GM19025 (cell line): ENCODE results near the gene RBM33.
"Not testable (repeated sequence)": the region's sequence is repeated elsewhere in the genome, so short reads cannot be mapped to it uniquely, and the experiment has no call there.

Experiments used
- ATAC-seq: cut with Tn5 transposase; IDR thresholded peaks from one replicate; pipeline ENCODE4 v1.9.1; 2021; ENCODE audit warnings: mild to moderate bottlenecking, low read depth, moderate library complexity; ENCODE audit not compliant: unreplicated experiment

Gene RBM33

DNA sequence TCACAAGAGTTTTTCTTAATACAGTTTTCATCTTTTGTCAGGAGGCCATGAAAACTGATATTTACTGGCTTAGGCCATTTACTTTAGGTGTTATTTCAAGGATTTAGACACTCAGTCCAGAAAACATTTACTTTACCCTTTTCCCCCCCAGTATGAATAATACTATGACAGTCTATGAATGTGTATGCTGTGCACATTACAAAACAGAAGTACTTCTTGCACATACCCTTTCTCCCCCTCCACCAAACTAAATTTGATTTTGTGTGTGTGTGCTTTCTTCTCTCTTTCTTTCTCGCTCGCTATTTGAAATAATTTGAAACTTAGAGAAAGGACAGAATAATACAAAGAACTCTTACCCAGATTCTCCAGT, 41.3 kb downstream of the RBM33 start:
- ATAC-seq = no peak

DNA sequence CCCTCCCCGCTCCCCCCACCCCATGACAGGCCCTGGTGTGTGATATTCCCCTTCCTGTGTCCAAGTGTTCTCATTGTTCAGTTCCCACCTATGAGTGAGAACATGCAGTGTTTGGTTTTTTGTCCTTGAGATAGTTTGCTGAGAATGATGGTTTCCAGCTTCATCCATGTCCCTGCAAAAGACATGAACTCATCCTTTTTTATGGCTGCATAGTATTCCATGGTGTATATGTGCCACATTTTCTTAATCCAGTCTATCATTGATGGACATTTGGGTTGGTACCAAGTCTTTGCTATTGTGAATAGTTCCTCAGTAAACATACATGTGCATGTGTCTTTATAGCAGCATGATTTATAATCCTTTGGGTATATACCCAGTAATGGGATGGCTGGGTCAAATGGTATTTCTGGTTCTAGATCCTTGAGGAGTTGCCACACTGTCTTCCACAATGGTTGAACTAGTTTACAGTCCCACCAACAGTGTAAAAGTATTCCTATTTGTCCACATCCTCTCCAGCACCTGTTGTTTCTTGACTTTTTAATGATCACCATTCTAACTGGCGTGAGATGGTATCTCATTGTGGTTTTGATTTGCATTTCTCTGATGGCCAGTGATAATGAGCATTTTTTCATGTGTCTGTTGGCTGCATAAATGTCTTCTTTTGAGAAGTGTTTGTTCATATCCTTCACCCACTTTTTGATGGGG, 42.3 kb downstream of the RBM33 start:
- ATAC-seq = not testable (repeated sequence)

DNA sequence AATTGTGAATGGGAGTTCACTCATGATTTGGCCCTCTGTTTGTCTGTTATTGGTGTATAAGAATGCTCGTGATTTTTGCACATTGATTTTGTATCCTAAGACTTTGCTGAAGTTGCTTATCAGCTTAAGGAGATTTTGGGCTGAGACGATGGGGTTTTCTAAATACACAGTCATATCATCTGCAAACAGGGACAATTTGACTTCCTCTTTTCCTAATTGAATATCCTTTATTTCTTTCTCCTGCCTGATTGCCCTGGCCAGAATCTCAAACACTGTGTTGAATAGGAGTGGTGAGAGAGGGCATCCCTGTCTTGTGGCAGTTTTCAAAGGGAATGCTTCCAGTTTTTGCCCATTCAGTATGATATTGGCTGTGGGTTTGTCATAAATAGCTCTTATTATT, 43.8 kb downstream of the RBM33 start:
- ATAC-seq = not testable (repeated sequence)

DNA sequence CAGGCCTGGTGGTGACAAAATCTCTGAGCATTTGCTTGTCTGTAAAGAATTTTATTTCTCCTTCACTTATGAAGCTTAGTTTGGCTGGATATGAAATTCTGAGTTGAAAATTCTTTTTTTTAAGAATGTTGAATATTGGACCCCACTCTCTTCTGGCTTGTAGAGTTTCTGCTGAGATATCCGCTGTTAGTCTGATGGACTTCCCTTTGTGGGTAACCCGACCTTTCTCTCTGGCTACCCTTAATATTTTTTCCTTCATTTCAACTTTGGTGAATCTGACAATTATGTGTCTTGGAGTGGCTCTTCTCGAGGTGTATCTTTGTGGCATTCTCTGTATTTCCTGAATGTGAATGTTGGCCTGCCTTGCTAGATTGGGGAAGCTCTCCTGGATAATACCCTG, 46.2 kb downstream of the RBM33 start:
- not testable (repeated sequence) for ATAC-seq

DNA sequence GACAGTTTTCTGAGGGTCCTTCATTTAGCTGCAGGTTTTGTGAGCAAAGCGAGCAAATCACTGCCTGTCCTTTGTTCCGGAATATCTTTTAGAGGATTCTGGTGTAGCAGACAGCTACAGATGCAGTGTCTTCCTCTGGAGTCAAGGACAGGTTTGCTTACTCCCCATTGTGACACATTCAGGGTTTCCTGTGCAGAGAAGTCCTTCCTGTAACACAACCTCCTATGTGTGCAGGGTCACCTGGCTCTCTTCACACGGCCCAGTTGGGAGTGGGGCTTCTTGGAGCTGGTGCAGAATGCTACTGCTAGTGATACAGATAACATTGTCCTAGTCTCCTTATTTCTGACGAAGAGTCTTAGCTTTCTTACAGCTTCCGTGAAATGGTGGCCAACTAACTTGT, 47.9 kb downstream of the RBM33 start:
- no peak for ATAC-seq

DNA sequence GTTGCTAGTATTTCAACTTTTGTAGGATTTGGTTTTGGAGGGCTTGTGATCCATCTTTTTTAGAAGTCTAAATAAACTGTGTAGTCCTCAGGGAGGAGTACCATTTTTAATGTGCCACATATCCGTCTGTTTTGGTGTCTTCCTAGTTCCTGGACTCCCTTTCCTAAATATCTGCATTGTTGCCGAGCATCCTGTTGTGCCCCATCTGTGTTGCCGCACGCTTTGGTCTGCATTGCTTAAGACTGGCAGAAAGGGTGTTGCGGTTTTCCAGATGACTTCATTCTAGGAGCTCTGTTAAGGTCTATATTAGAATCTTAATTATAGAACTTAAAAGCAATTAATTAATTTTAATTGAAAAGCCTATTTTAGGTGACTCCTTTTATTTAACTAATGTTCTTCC, 49.4 kb downstream of the RBM33 start:
- ATAC-seq = no peak

DNA sequence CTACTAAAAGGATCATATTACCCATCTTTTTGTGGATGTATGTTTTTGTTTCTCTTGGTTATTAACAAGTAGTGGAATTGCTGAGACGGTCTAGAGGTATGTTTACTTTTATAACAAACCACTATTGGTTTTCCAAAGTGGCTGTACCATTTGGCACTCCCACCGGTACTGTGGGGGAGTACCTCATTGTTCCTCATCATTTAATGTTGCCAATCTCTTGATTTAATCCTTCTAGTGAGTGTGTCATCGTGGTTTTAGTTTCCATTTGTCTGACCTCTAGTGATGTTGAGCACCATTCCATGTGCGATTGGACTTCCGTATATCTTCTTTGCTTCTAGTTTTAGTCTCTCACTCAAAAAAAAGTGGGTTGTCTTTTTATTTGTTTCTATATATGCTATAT, 50.4 kb downstream of the RBM33 start:
- ATAC-seq = no peak

DNA sequence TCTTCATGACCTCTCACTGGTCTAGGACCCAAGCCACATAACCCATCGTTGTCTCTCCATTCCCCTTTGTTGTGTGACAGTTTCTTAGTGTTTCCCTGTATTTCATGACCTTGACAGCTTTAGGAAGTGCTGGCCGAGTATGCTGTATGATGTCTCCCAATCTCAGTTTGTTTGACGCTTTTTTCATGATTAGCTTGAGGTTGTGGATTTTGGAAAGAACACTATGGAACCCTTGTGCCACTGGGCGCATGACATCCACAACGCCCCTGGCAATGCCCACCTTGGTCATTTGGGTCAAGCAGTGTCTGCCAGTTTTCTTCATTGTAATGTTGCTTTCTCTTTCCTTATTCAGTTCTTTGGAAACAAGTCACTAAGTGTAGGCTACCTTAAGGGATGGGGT, 52.3 kb downstream of the RBM33 start:
- no peak for ATAC-seq

DNA sequence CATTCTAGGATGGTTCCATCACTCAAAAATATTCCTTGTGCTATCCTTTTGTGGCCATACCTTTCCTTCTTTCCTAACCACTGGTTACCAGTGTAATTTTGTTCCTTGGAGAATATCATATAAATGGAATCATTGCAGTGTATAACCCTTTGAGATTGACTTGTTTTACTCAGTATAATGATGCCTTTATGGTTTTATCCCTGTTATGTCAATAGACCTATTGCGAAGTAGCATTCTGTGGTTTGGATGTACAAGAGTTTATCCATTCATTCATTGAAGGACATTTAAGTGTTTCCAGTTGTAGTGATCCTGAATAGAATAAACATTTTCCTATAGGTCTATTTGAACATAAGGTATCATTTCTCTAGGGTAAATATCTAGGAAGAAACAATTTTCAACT, 54.2 kb downstream of the RBM33 start:
- ATAC-seq = no peak

DNA sequence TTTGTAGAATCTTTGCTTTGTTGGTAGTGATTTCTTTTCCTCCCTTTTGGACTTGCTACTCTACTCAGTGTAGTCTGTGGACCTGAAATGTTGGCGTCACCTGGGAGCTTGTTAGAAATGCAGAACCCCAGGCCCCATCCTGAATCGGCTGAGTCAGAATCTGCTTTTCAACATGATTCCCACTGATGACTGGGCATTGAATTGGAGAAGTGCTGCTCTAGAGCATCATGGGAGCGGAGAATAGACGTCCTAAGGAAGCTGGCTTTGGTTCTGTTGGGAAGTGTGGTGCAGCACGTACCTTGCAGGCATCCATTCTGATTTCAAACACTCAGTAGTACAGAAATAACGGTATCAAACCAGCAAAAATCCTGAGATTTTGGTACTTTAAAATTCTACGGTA, 54.7 kb downstream of the RBM33 start:
- no peak for ATAC-seq

DNA sequence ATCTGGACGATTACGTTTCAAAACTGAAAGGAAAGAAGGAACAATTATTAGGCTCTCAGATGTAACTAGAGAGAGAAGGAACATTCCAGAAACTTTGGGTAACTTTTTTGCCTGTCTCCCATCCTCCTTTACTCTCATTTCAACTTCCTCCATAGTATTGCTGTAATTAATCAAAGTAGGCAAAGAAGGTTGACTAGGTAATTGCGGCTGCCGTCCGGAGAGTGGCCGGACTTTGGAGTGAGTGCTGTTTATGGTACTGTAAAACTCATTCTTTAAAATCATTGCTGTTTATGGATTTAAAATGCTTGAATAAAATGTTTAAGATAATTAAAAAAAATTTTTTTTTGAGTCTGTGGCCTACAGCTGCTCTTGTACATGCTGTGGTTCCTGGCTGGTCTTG, 56.4 kb downstream of the RBM33 start:
- no peak for ATAC-seq

DNA sequence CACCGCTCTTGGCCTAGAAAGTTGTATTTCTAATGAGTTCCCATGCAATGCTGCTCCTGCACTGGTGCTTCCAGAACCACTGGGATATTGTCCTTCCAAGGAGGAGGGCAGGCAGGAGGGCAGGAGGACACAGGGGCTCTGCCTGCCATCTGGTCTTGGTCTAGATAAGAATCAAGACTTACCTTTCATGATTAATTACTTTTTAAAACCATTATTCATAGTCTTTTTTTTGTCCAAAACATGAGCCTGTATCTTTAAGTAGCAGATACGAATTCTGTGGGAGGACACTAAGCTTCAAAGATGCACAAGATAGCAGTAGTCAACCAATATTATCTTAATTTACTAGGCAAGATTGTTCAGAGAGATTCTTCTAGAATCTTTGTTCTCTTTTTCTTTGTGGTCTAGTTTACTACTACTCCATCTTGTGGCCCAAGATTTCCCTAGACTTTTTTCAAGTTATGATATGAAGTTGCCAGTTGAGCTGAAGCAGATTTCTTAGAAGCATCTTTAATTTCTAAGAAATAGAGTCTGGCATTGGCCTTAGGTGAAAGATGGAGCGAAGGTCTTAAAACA, 57.6 kb downstream of the RBM33 start:
- ATAC-seq = no peak

DNA sequence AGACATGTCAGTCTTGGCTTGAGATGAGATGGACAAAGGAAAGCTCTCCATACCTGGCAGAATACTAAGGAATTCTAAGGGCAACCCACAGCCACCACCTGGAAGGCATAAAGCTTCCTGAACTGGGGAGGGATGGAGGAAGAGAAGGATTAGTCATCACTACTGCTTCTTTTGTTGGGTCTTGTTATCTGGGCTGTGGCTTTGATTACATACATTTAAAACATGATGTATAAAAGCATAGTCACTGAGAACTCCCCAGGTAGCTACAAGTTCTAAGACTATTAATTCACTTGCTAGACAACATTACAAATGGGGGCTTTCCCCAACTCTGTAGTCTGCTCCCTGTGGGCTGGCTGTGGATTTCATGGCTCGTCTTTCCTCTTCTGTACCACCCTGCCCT, 58.2 kb downstream of the RBM33 start:
- ATAC-seq = no peak

DNA sequence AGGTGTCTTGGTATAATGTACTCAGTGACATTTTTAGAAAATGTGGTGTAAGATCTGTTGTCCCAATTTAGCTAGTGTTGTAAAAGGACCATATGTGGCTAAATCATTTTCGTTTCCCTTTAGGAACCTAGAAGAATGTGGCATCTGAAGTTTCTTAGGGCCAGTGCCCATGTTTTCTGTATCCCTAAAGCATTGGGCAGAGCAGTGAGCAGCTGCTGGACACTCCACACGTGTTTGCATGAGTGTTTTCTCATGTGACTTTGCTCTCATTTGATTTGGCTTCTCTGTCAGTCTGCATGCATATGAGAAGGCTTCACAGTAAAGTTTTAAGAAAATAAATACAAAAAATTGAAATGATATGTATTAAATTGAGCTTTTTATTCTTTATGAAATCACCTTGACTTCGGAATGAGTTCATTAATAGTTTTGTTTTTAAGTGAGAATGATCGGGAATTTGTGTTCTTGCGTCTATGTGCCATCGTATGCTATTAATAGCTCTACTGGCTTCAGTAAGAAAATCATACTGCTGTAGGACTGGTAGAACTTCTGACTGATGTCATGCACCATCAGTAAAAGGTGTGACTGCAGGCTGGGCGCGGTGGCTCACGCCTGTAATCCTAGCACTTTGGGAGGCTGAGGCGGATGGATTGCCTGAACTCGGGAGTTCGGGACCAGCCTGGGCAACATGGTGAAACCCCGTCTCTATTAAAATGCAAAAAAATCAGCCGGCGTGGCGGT, 61.3 kb downstream of the RBM33 start:
- no peak for ATAC-seq

DNA sequence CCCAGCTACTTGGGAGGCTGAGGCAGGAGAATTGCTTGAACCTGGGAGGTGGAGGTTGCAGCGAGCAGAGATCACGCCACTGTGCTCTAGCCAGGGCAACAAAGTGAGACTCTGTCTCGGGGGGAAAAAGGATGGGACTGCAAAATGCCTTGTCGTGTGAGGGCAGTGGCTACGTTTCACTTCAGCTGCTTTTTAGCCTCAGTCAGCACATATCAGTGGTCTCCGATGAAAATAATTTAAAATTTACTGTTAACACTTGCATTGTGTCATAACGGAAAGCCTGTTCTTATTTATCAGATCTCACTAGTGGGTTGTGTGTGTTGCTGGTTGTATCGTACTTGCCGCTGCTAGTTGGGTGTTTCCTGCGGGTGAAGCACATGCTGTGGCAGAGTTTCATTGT, 61.9 kb downstream of the RBM33 start:
- no peak for ATAC-seq

DNA sequence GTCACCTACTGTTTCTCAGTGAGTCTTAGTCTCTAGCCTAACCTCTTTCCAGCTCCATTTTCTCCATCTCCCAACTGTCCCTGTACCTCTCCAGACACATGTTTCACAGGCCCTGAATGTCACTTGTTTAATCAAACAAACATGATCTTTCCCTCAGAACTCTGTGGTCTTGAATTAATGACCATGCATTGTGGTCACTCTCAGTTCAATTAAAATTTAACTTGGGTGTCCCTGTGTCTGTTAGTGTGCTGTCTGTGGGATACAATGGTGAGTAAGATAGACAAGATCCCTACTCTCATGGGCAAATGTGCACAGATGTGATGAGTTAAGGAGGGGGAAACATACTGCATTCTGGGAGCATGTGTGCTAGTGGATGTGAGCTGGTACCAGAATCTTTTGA, 65.0 kb downstream of the RBM33 start:
- peak; percentile 42 for ATAC-seq

DNA sequence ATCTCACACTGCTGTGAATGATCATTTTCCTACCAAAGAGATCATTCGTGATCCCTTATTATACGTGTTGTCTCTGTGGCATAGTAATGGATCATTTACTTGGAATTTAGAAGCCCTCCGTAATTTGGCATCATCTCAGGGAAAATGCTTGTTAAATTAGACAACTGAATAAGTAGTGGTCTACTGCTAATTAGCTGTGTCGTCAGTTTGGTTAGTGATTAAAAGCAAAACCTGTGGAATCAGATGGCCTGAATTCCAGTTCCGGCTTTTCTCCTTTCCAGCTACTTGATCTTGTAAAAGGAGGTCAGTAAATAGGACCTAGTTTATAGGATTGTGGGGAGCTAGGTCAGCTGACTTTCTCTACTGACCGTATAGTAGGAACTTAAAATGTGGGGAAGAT, 65.6 kb downstream of the RBM33 start:
- ATAC-seq = no peak

DNA sequence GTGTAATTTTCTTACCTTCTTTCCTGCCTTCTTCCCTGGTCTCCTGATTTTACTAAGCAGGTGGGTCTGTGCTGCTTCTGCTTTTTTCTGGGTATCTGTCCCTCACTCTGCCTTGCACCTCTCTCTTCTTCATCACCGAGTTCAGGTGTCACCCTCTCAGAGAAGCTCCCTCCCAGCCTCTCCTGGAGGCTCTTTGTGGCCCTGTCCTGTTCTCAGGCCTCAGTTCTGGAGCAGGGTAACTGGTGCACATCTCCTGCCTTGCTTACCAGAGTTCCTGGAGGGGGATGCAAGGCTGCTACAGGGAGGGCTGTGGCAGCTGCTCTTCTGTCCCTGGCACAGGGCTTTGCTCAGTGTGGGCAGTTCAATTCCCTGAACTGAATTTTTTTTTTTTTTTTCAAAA, 66.1 kb downstream of the RBM33 start:
- no peak for ATAC-seq

DNA sequence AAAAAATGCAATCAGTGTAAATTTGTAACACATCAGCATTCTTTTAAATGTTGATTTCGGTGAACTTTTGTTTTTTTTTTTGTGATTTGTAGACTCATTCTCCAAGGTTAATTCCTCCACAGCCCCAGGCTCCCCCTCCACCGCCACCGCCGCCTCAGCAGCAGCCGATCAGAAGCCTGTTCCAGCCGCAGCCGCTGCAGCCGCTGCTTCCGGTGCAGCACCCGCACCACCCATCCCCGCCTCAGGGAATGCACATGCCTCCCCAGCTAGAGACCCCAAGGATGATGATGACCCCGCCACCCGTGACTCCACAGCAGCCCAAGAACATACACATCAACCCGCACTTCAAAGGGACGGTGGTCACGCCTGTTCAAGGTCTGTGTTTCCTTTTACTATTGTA, 66.6 kb downstream of the RBM33 start:
- no peak for ATAC-seq

DNA sequence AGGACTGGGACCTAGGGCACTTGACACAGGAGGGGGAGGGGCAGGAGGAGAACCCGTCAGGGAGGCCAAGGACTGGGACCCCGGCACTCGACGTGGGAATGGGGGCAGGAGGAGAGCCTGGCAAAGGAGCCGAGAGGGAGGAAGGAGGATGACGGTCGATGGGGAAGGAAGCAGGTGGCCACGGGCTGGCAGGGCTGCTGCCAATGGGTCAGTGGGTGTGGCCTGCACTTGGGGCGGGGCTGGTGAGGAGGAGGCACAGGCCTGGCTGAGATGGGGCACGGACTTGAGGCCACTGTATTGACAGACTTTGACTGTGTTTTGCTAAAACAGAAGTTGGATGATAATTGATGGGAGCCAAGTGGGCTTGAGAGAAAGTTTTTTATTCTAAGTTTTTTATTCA, 68.9 kb downstream of the RBM33 start:
- no peak for ATAC-seq

DNA sequence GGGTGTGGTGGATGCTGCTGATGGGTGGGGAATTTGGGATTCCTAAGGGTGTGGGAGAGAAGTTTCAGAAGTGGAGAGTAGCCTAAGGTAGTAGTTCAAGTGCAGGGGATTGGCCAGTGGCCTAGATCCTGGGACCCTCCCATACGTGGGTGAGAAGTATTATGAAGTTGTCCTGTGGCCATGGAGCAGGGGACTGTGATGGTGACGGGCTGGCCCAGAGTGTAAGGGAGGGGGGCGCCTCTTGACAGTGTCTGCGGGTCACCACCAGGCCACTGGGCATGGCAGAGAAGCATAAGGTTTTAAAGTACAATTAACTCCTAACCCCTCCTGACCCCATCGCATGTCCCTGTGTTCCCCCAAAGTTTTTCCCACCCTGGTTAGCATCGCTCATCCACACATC, 70.2 kb downstream of the RBM33 start:
- ATAC-seq = no peak
